Stimulated activated CD4-positive, alpha-beta T cell treated with anti-CD3 and anti-CD28 coated beads, TNF-alpha, amount 100 ng/mL, for 1 hour (primary cell): ENCODE data around the gene RBM15B.

Source experiments
- DNase-seq, 3 donors: peaks; one replicate each; pipeline ENCODE4 v3.0.0-alpha.2; 2020; ENCODE audit warnings: low read depth in 3 of 3, low spot score in 1 of 3

Gene RBM15B

GRCh38 chr3:51392355-51393133 is 1.5 kb downstream of the RBM15B start:
- DNase-seq: no peak

GRCh38 chr3:51393134-51393495 is 2.0 kb downstream of the RBM15B start:
- DNase-seq: no peak

GRCh38 chr3:51393564-51393963 is 2.5 kb downstream of the RBM15B start:
- no peak for DNase-seq

- no peak for DNase-seq
Observed at GRCh38 chr3:51394541-51394940, 3.5 kb downstream of the RBM15B start.

- DNase-seq: no peak
Observed at GRCh38 chr3:51395493-51396213, 4.6 kb downstream of the RBM15B start.

- DNase-seq: no peak
Observed at GRCh38 chr3:51396401-51396800, 5.3 kb downstream of the RBM15B start.

GRCh38 chr3:51397392-51397791 is 6.3 kb downstream of the RBM15B start:
- no peak for DNase-seq

GRCh38 chr3:51398595-51399310 is 7.7 kb downstream of the RBM15B start:
- DNase-seq: no peak

- DNase-seq: no peak
Observed at GRCh38 chr3:51400166-51400565, 9.1 kb downstream of the RBM15B start.

- DNase-seq: no peak
Observed at GRCh38 chr3:51401735-51402134, 10.7 kb downstream of the RBM15B start.

- DNase-seq: no peak
Observed at GRCh38 chr3:51403675-51404074, 12.6 kb downstream of the RBM15B start.

GRCh38 chr3:51408021-51408420 is 16.9 kb downstream of the RBM15B start:
- no peak for DNase-seq

- no peak for DNase-seq
Observed at GRCh38 chr3:51408813-51409212, 17.7 kb downstream of the RBM15B start.

GRCh38 chr3:51422211-51422610 is 31.1 kb downstream of the RBM15B start:
- DNase-seq: no peak

GRCh38 chr3:51426921-51427320 is 35.8 kb downstream of the RBM15B start:
- no peak for DNase-seq

- DNase-seq: no peak
Observed at GRCh38 chr3:51429138-51429537, 38.1 kb downstream of the RBM15B start.

- DNase-seq: no peak
Observed at GRCh38 chr3:51434110-51434509, 43.0 kb downstream of the RBM15B start.

- DNase-seq: peak in 2 of 3 donors; percentile 10 to 19
Observed at GRCh38 chr3:51434746-51435327, 43.8 kb downstream of the RBM15B start.

- DNase-seq: no peak
Observed at GRCh38 chr3:51436998-51437639, 46.0 kb downstream of the RBM15B start.

GRCh38 chr3:51441282-51442030 is 50.4 kb downstream of the RBM15B start:
- no peak for DNase-seq
